GM13977 (cell line): ENCODE results near the gene BCAS3.

Experiments used
- DNase-seq: peaks from one replicate; pipeline ENCODE4 v3.0.0; 2012; ENCODE audit warnings: low spot score
- CTCF ChIP-seq: IDR thresholded peaks from 2 replicates; pipeline ENCODE4 v1.5.1; 2012; ENCODE audit warnings: mild to moderate bottlenecking, control low read depth; ENCODE audit not compliant: insufficient read depth; ENCODE audit errors: extremely low read depth, missing control alignments
- in situ Hi-C: fragments of 300-500 bp; cut with MboI; formaldehyde crosslinking; loops from one replicate; pipeline ENCODE4 v1.12.0; 2022; ENCODE audit warnings: low sequenced_read_pairs, low pct_unique_long_range_greater_than_20kb, mixed read lengths, inconsistent platforms; ENCODE audit not compliant: unreplicated experiment

The BCAS3 gene

GRCh38 chr17:61404663-61404912 is 726.9 kb downstream of the BCAS3 start:
- no peak for DNase-seq
- TF ChIP-seq CTCF = no peak
- in situ Hi-C loops = loop anchor here (25.0 kb wide), 1 partner anchor 433 kb away; no protein-coding TSS in a partner anchor

DNA sequence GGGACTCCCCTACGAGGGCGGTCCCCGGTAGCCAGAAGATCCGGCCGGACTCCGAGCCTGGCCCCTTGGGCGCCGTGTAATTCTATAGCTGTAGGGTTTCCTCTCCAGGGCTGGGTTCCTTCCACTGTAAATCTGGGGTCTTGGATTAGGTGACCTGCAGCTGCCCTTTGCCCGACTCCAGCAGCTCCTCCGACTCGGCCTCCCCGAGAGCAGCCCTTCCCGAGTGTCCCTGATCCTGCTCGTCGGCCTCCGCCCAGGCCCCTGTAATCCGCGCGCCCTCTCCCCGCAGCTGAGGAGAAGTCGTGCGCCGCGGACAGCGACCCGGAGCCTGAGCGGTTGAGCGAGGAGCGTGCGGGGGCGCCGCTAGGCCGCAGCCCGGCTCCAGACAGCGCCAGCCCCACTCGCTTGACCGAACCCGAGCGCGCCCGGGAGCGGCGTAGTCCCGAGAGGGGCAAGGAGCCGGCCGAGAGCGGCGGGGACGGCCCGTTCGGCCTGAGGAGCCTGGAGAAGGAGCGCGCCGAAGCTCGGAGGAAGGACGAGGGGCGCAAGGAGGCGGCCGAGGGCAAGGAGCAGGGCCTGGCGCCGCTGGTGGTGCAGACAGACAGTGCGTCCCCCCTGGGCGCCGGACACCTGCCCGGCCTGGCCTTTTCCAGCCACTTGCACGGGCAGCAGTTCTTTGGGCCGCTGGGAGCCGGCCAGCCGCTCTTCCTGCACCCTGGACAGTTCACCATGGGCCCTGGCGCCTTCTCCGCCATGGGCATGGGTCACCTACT is 727.4 kb downstream of the BCAS3 start:
- in situ Hi-C loops = loop anchor here (25.0 kb wide), 1 partner anchor 432 kb away; no protein-coding TSS in a partner anchor
- TF ChIP-seq CTCF = no peak
- no peak for DNase-seq

- in situ Hi-C loops = loop anchor here (25.0 kb wide), 1 partner anchor 431 kb away; no protein-coding TSS in a partner anchor
- no peak for TF ChIP-seq CTCF
- DNase-seq = no peak
Measured at GRCh38 chr17:61405686-61406536, 728.3 kb downstream of the BCAS3 start.

DNA sequence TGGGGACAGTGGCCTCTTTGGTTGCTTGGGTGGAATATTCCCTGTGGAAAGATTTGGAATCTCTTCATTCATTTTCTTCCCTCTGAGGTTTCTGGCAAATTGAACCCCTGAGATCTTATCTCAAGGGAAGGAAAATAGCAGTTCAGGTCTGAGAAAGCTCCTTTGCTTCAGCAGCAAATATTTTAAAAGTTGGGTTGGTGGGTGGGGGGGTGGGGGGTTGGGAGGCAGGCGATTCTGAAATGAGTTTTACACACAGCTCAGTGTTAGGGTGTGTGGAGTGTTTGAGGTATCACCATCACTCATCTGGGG is 728.8 kb downstream of the BCAS3 start:
- in situ Hi-C loops = loop anchor here (25.0 kb wide), 1 partner anchor 431 kb away; no protein-coding TSS in a partner anchor
- no peak for TF ChIP-seq CTCF
- no peak for DNase-seq

- DNase-seq = no peak
- in situ Hi-C loops = loop anchor here (25.0 kb wide), 1 partner anchor 430 kb away; no protein-coding TSS in a partner anchor
- no peak for TF ChIP-seq CTCF
Measured at GRCh38 chr17:61406971-61407911, 729.6 kb downstream of the BCAS3 start.
